Testis (tissue), 3 donors: Measurements from ENCODE around the gene SLC25A30. TPM values are rescaled to one million over a fixed set of nuclear protein-coding genes. Genes with fewer than 3 reads are reported as not detected.
"Not testable (repeated sequence)": the region's sequence is repeated elsewhere in the genome, so short reads cannot be mapped to it uniquely, and the experiment has no call there.

Experiments
- DNase-seq: peaks from one replicate; pipeline ENCODE4 v3.0.0-alpha.2; 2019
- H3K27ac ChIP-seq, 2 donors: fragments of 200-600 bp; sonication (generic); one replicate each; pipeline ENCODE4 v1.5.1; 2019
- H3K27me3 ChIP-seq: fragments of 200-600 bp; sonication (generic); one replicate; pipeline ENCODE4 v1.5.1; 2019
- H3K36me3 ChIP-seq: fragments of 200-600 bp; sonication (generic); one replicate; pipeline ENCODE4 v1.5.1; 2017; ENCODE audit warnings: low read depth; ENCODE audit errors: missing control alignments
- H3K4me1 ChIP-seq: fragments of 200-600 bp; sonication (generic); one replicate; pipeline ENCODE4 v1.5.1; 2019
- H3K4me3 ChIP-seq, 2 donors: fragments of 200-600 bp; sonication (generic); one replicate each; pipeline ENCODE4 v1.5.1; 2017 to 2019
- H3K9me3 ChIP-seq: fragments of 200-600 bp; sonication (generic); one replicate; pipeline ENCODE4 v1.5.1; 2017
- POLR2A ChIP-seq: fragments of 450-650 bp; IDR thresholded peaks from one replicate; pipeline ENCODE4 v1.6.1; 2017; ENCODE audit warnings: antibody characterized with exemption, mild to moderate bottlenecking, moderate library complexity
- WGBS, 2 donors: methylation state at CpG; one replicate each; pipeline ENCODE4 v1.1.5; 2018; 5-methylcytosine and 5-hydroxymethylcytosine counted together
- intact Hi-C: fragments of 100-400 bp; cut with DNase I; formaldehyde crosslinking; loops from one replicate; pipeline ENCODE4 v1.15.1; 2023; ENCODE audit warnings: low total_unique reads
- polyA plus RNA-seq: library from polyadenylated mRNA; stranded (reverse); fragments of 350-450 nt; fragmentation: Illumina TruSeq; extraction: RNeasy Lipid Tissue Mini Kit (QIAGEN cat#74804); gene quantifications from one replicate; pipeline ENCODE4 v1.2.3, GENCODE V29; 2014; ENCODE audit warnings: low read depth, low replicate concordance; ENCODE audit not compliant: insufficient read depth
- total RNA-seq, 2 donors: library from RNA; depleted of rRNA; stranded (reverse); fragments of >200 nt; gene quantifications; one replicate each; pipeline ENCODE4 v1.2.3, GENCODE V29; 2016
- TF ChIP-seq, protein P1 (sequence below), 3 experiments: fragments of 450-650 bp in 2 of 3; fragments of 200-600 bp in 1 of 3; sonication (generic) in 1 of 3; IDR thresholded peaks; one replicate each; pipeline ENCODE4 v1.5.1; 2016 to 2019; ENCODE audit warnings: antibody characterized with exemption in 3 of 3, mild to moderate bottlenecking in 2 of 3, moderate library complexity in 1 of 3

SLC25A30 gene
- total and polyA plus RNA-seq, 3 donors from 2014 or later: 14.5 to 16.4 (median 15.7) TPM

- WGBS, 2 donors: 41 to 68% methylated on average over 4 of the region's 4 CpGs
- H3K4me1 ChIP-seq: peaks cover 18% of the 10 kb centered on the region
- no peaks in the 10 kb centered on the region for H3K27me3 ChIP-seq
- peak; percentile 48 for DNase-seq
- no peaks in the 10 kb centered on the region for H3K36me3 ChIP-seq
- H3K27ac ChIP-seq: no peak overlapping the region
- H3K9me3 ChIP-seq: no peaks in the 10 kb centered on the region
- intact Hi-C loops: no loop called here
- no peak overlapping the region for H3K4me3 ChIP-seq
- TF ChIP-seq POLR2A: no peak
- TF ChIP-seq, protein P1, sequence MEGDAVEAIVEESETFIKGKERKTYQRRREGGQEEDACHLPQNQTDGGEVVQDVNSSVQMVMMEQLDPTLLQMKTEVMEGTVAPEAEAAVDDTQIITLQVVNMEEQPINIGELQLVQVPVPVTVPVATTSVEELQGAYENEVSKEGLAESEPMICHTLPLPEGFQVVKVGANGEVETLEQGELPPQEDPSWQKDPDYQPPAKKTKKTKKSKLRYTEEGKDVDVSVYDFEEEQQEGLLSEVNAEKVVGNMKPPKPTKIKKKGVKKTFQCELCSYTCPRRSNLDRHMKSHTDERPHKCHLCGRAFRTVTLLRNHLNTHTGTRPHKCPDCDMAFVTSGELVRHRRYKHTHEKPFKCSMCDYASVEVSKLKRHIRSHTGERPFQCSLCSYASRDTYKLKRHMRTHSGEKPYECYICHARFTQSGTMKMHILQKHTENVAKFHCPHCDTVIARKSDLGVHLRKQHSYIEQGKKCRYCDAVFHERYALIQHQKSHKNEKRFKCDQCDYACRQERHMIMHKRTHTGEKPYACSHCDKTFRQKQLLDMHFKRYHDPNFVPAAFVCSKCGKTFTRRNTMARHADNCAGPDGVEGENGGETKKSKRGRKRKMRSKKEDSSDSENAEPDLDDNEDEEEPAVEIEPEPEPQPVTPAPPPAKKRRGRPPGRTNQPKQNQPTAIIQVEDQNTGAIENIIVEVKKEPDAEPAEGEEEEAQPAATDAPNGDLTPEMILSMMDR (IDR thresholded peaks at IDR 0.05): peak in 1 of 3 experiments; percentile 58
Observed at GRCh38 chr13:45393941-45394570, 24.1 kb downstream of the SLC25A30 start.

- WGBS, 2 donors: 70 to 76% methylated on average over 5 of the region's 5 CpGs
- peaks cover 18% of the 10 kb centered on the region for H3K4me1 ChIP-seq
- H3K4me3 ChIP-seq: no peak overlapping the region
- no peak for DNase-seq
- intact Hi-C loops: no loop called here
- TF ChIP-seq, protein P1 (IDR thresholded peaks at IDR 0.05): no peak
- TF ChIP-seq POLR2A: no peak
- no peaks in the 10 kb centered on the region for H3K36me3 ChIP-seq
- H3K27ac ChIP-seq: no peak overlapping the region
- no peaks in the 10 kb centered on the region for H3K9me3 ChIP-seq
- no peaks in the 10 kb centered on the region for H3K27me3 ChIP-seq
Observed at GRCh38 chr13:45392811-45393210, 25.4 kb downstream of the SLC25A30 start.

DNA sequence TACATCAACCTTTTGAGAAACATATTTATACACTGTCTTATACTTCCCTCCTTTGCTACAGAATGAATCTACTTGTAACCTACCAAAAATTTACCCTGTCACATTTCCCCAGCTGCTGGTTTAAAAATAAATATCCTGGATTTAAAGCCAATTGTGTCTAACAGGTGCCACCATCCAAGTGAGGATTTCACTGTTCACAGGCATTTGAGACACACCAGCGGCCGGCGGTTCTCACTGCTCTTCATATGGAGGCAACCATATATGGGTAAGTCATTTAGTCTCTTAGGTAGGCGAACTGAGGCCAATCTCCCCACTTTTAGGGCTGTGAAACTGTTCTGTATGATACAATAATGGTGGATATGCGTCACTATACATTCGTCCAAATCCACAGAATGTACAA is 26.2 kb downstream of the SLC25A30 start:
- intact Hi-C loops: no loop called here
- DNase-seq: no peak
- Histone ChIP-seq H3K36me3 (no peaks in the 10 kb centered on the region), H3K27ac (no peak overlapping the region), H3K4me1 (peaks cover 14% of the 10 kb centered on the region), H3K9me3 (no peaks in the 10 kb centered on the region), H3K4me3 (no peak overlapping the region), H3K27me3 (no peaks in the 10 kb centered on the region)
- 85 to 90% methylated on average over 6 of the region's 6 CpGs for whole genome bisulfite sequencing, 2 donors
- TF ChIP-seq POLR2A: no peak
- TF ChIP-seq, protein P1 (IDR thresholded peaks at IDR 0.05): no peak

- H3K9me3 ChIP-seq: not testable (repeated sequence)
- WGBS, 2 donors: 74 to 75% methylated on average over 11 to 37 of the region's 37 CpGs
Observed at GRCh38 chr13:45391128-45391527, 27.0 kb downstream of the SLC25A30 start.

DNA sequence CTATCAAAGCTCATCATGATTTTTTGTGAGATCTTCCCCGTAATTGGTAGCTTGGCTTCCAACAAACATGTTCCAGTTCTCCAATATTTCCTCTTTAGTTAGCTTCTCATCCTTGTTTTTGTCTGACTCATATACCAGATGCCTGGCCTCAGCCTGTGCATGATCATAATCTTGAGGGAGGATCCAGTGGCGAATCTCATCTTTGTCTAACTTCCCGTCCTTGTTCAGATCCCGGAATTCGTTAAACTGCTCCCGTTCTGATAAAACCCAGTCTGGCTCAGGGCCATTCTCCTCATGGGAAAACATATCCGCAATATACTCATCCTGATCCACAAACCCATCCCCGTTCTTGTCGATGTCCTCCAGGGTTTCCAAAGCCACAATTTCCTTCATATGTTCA is 27.8 kb downstream of the SLC25A30 start:
- intact Hi-C loops, H3K36me3 ChIP-seq, H3K27ac ChIP-seq, H3K4me1 ChIP-seq, H3K4me3 ChIP-seq, DNase-seq, H3K9me3 ChIP-seq, H3K27me3 ChIP-seq: not testable (repeated sequence)
- WGBS, 2 donors: 84% methylated on average over 9 of the region's 9 CpGs

More at GRCh38 chr13:45391128-45391527, 27.0 kb downstream of the SLC25A30 start:
- H3K4me1 ChIP-seq, H3K27ac ChIP-seq, H3K36me3 ChIP-seq, H3K4me3 ChIP-seq, DNase-seq, H3K27me3 ChIP-seq, intact Hi-C loops: not testable (repeated sequence)

GRCh38 chr13:45388664-45389063 is 29.5 kb downstream of the SLC25A30 start:
- H3K4me3 ChIP-seq: no peak overlapping the region
- H3K36me3 ChIP-seq: no peaks in the 10 kb centered on the region
- no peaks in the 10 kb centered on the region for H3K4me1 ChIP-seq
- no peak overlapping the region for H3K27ac ChIP-seq
- TF ChIP-seq, protein P1 (IDR thresholded peaks at IDR 0.05): no peak
- no peak for TF ChIP-seq POLR2A
- H3K9me3 ChIP-seq: no peaks in the 10 kb centered on the region
- no peaks in the 10 kb centered on the region for H3K27me3 ChIP-seq
- no peak for DNase-seq
- 90 to 96% methylated on average over 4 of the region's 4 CpGs for WGBS, 2 donors
- intact Hi-C loops: no loop called here

DNA sequence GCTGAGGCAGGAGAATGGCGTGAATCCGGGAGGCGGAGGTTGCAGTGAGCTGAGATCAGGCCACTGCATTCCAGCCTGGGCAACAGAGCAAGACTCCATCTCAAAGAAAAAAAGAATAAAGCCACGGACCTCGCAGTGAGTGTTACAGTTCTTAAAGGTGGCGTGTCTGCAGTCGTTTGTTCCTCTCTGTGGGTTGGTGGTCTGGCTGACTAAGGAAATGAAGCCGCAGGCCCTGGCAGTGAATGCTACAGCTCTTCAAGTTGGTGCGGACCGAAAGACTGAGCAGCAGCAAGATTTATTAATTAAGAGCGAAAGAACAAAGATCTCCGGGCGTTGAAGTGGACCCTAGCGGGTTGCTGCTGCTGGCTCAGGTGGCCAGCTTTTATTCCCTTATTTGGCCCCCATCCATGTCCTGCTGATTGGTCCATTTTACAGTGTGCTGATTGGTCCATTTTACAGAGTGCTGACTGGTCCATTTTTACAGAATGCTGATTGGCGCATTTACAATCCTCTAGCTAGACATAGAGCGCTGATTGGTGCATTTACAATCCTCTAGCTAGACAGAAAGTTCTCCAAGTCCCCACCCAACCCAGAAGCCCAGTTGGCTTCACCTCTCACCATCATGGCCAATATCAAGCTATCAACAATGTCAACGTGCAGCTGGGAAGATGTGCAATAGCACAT is 31.1 kb downstream of the SLC25A30 start:
- H3K27ac ChIP-seq, DNase-seq, H3K9me3 ChIP-seq, H3K27me3 ChIP-seq, H3K36me3 ChIP-seq, H3K4me1 ChIP-seq, H3K4me3 ChIP-seq, intact Hi-C loops: not testable (repeated sequence)
- WGBS, 2 donors: 82 to 90% methylated on average over 17 of the region's 17 CpGs
